Smooth muscle cell (in vitro differentiated cells): ENCODE results near the gene SLN. TPM values are rescaled to one million over a fixed set of nuclear protein-coding genes. Genes with fewer than 3 reads are reported as not detected.

ENCODE experiments used
- DNase-seq: peaks from one replicate; lab custom pipeline; 2025; ENCODE audit not compliant: unreplicated experiment; lab: John Stamatoyannopoulos, UW
- H2AFZ ChIP-seq: fragments of 200-600 bp; sonication (generic); 2 replicates; pipeline ENCODE4 v1.6.0; 2016; ENCODE audit warnings: antibody characterized with exemption, low read depth, mild to moderate bottlenecking
- H3F3A ChIP-seq: fragments of 200-600 bp; sonication (generic); 2 replicates; pipeline ENCODE4 v1.6.0; 2017; ENCODE audit warnings: antibody characterized with exemption, low read depth
- H3K27ac ChIP-seq: fragments of 200-600 bp; sonication (generic); 2 replicates; pipeline ENCODE4 v1.5.1; 2016; ENCODE audit warnings: low read depth, mild to moderate bottlenecking
- H3K27me3 ChIP-seq: fragments of 200-600 bp; sonication (generic); 2 replicates; pipeline ENCODE4 v1.6.1; 2016; ENCODE audit warnings: low read depth, mild to moderate bottlenecking
- H3K36me3 ChIP-seq: fragments of 200-600 bp; sonication (generic); 2 replicates; pipeline ENCODE4 v1.5.1; 2016; ENCODE audit warnings: low read depth
- H3K4me1 ChIP-seq: fragments of 200-600 bp; sonication (generic); 2 replicates; pipeline ENCODE4 v1.5.1; 2016; ENCODE audit warnings: low read depth
- H3K4me2 ChIP-seq: fragments of 200-600 bp; sonication (generic); 2 replicates; pipeline ENCODE4 v1.6.0; 2016; ENCODE audit warnings: mild to moderate bottlenecking
- H3K4me3 ChIP-seq: fragments of 200-600 bp; sonication (generic); 2 replicates; pipeline ENCODE4 v1.5.1; 2016; ENCODE audit warnings: mild to moderate bottlenecking
- H3K79me2 ChIP-seq: fragments of 200-600 bp; sonication (generic); 2 replicates; pipeline ENCODE4 v1.6.0; 2016; ENCODE audit warnings: low read depth, mild to moderate bottlenecking
- H3K9ac ChIP-seq: fragments of 200-600 bp; sonication (generic); 2 replicates; pipeline ENCODE4 v1.6.0; 2016; ENCODE audit warnings: low read depth
- H3K9me3 ChIP-seq: fragments of 200-600 bp; sonication (generic); replicated peaks from 2 replicates; pipeline ENCODE4 v1.5.1; 2016; ENCODE audit warnings: low read depth
- H4K20me1 ChIP-seq: fragments of 200-600 bp; sonication (generic); 2 replicates; pipeline ENCODE4 v1.6.0; 2016; ENCODE audit warnings: low read depth
- WGBS: methylation state at CpG from one replicate; pipeline ENCODE4 v1.1.7; 2016; ENCODE audit warnings: low lambda C conversion rate; 5-methylcytosine and 5-hydroxymethylcytosine counted together
- polyA plus RNA-seq: library from polyadenylated mRNA; unstranded; fragments of >200 nt; fragmentation: Nextera tagmentation; extraction: Ambion mirVana; gene quantifications from 2 replicates; pipeline ENCODE4 v1.2.1, GENCODE V29; 2016
- total RNA-seq: library from RNA; depleted of rRNA; stranded (reverse); fragments of >200 nt; gene quantifications from 2 replicates; pipeline ENCODE4 v1.2.3, GENCODE V29; 2014
- TF ChIP-seq, protein P1 (sequence below): fragments of 200-600 bp; sonication (generic); IDR thresholded peaks from 2 replicates; pipeline ENCODE4 v1.5.1; 2017; ENCODE audit warnings: borderline replicate concordance, mild to moderate bottlenecking, antibody characterized with exemption; ENCODE audit not compliant: insufficient read depth, poor library complexity, severe bottlenecking

SLN gene
- total and polyA plus RNA-seq, 2 experiments from 2014 or later, result 0.82 TPM; not detected in 1

DNA sequence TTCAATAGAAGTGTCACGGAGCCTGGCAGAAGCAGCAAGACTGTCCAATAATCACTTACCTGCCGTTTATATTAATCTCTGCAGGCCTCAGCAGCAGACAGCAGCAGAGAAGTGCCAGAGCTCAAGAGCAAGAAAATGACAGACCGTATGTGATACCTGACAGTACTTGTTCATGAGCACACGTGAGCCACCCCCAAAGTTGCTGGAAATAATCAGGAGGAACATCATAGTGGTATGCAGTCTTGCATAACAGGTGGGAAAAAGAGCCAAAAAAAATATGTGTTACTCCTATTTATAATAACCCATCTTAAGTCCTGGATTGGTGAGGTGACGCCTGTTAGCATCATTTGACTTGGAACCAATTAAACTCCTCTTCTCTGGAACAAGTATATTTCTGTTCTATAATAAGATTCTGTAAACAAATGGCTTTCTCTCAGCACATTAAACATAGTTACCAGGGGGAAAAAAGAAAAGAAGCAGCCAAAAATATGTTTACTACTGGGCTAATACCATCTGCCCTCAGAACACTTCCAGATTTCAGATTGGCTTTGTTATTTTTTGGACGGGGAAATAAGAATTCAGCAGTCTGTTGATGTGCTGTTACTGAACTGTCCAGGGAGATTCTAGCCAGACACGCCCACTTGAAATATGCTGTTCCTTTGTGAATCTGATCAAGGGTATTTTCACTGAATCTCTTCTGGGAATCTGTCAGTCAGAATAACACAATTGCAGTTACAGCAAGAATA lies 7.9 kb upstream of the SLN start:
- no peak overlapping the region for H3K27ac ChIP-seq
- no peaks in the 10 kb centered on the region for H4K20me1 ChIP-seq
- no peak for DNase-seq
- 75% methylated on average over 7 of the region's 7 CpGs for WGBS
- TF ChIP-seq, protein P1, sequence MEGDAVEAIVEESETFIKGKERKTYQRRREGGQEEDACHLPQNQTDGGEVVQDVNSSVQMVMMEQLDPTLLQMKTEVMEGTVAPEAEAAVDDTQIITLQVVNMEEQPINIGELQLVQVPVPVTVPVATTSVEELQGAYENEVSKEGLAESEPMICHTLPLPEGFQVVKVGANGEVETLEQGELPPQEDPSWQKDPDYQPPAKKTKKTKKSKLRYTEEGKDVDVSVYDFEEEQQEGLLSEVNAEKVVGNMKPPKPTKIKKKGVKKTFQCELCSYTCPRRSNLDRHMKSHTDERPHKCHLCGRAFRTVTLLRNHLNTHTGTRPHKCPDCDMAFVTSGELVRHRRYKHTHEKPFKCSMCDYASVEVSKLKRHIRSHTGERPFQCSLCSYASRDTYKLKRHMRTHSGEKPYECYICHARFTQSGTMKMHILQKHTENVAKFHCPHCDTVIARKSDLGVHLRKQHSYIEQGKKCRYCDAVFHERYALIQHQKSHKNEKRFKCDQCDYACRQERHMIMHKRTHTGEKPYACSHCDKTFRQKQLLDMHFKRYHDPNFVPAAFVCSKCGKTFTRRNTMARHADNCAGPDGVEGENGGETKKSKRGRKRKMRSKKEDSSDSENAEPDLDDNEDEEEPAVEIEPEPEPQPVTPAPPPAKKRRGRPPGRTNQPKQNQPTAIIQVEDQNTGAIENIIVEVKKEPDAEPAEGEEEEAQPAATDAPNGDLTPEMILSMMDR, result no peak
- no peak overlapping the region for H2AFZ ChIP-seq
- H3F3A ChIP-seq, result no peaks in the 10 kb centered on the region
- H3K9me3 ChIP-seq, result no peaks in the 10 kb centered on the region
- H3K4me1 ChIP-seq, result no peaks in the 10 kb centered on the region
- H3K36me3 ChIP-seq, result no peaks in the 10 kb centered on the region
- H3K4me2 ChIP-seq, result no peak overlapping the region
- H3K27me3 ChIP-seq, result peaks cover 7% of the 10 kb centered on the region
- no peaks in the 10 kb centered on the region for H3K79me2 ChIP-seq
- no peak overlapping the region for H3K4me3 ChIP-seq
- H3K9ac ChIP-seq, result no peak overlapping the region

DNA sequence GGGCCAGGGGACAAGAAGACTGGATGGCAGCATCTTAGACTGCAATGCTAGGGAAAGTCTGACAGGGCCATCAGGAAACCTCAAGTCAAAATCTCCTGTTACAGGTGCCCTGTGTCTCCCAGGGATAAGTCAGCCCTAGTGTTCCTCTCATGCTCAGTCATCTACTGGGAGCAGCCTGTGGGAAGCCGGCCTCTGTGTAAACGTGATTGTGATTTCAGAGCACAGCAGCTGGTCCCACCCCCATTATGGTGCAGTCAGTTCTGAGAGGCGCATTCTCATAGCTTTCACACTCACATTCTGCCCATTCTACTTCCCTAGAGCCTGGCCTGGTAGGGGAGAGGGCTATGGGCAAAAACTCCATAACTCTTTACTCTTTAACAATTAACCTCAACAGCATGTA lies 7.2 kb upstream of the SLN start:
- Histone ChIP-seq H2AFZ (no peak overlapping the region), H3K9ac (no peak overlapping the region), H3K4me1 (no peaks in the 10 kb centered on the region), H3K79me2 (no peaks in the 10 kb centered on the region), H3K9me3 (no peaks in the 10 kb centered on the region), H3F3A (no peaks in the 10 kb centered on the region), H4K20me1 (no peaks in the 10 kb centered on the region), H3K27me3 (peaks cover under 1% of the 10 kb centered on the region), H3K36me3 (no peaks in the 10 kb centered on the region), H3K4me2 (no peak overlapping the region), H3K27ac (no peak overlapping the region), H3K4me3 (no peak overlapping the region)
- TF ChIP-seq, protein P1, result no peak
- 62% methylated on average over 3 of the region's 3 CpGs for WGBS
- DNase-seq, result no peak

GRCh38 chr11:107716884-107717532 lies 5.2 kb upstream of the SLN start:
- no peak for DNase-seq
- WGBS, result 85% methylated on average over 4 of the region's 4 CpGs

More at GRCh38 chr11:107716884-107717532, 5.2 kb upstream of the SLN start:
- Histone ChIP-seq H3K36me3 (no peaks in the 10 kb centered on the region), H4K20me1 (no peaks in the 10 kb centered on the region), H3K4me3 (no peak overlapping the region), H3K4me2 (no peak overlapping the region), H3K9me3 (no peaks in the 10 kb centered on the region), H3F3A (peaks cover 1% of the 10 kb centered on the region), H3K79me2 (no peaks in the 10 kb centered on the region), H3K27me3 (no peaks in the 10 kb centered on the region), H3K27ac (no peak overlapping the region), H2AFZ (no peak overlapping the region), H3K4me1 (no peaks in the 10 kb centered on the region), H3K9ac (no peak overlapping the region)
- TF ChIP-seq, protein P1, result no peak
